Parathyroid adenoma (tissue), 2 donors: ENCODE measurements around the gene FAM135A.

Experiments
- H2AFZ ChIP-seq: fragments of 300-600 bp; sonication (generic); one replicate; pipeline ENCODE4 v1.7.0; 2017; ENCODE audit warnings: antibody characterized with exemption, mild to moderate bottlenecking
- H3K27ac ChIP-seq: fragments of 300-600 bp; sonication (generic); one replicate; pipeline ENCODE4 v1.7.0; 2017
- H3K27me3 ChIP-seq: fragments of 300-600 bp; sonication (generic); one replicate; pipeline ENCODE4 v1.7.0; 2017; ENCODE audit warnings: low read length; ENCODE audit not compliant: control insufficient read depth, insufficient read depth
- H3K36me3 ChIP-seq: fragments of 300-600 bp; sonication (generic); one replicate; pipeline ENCODE4 v1.7.0; 2017; ENCODE audit warnings: low read length; ENCODE audit not compliant: control insufficient read depth, insufficient read depth
- H3K4me1 ChIP-seq: fragments of 300-600 bp; sonication (generic); one replicate; pipeline ENCODE4 v1.7.0; 2017; ENCODE audit warnings: control low read depth
- H3K4me2 ChIP-seq: fragments of 300-600 bp; sonication (generic); one replicate; pipeline ENCODE4 v1.7.0; 2017; ENCODE audit warnings: low read length
- H3K4me3 ChIP-seq: fragments of 300-600 bp; sonication (generic); one replicate; pipeline ENCODE4 v1.7.0; 2017; ENCODE audit warnings: low read depth, low read length
- H3K79me2 ChIP-seq: fragments of 300-600 bp; sonication (generic); one replicate; pipeline ENCODE4 v1.7.0; 2017; ENCODE audit warnings: control low read depth
- H3K9ac ChIP-seq: fragments of 300-600 bp; sonication (generic); one replicate; pipeline ENCODE4 v1.7.0; 2017; ENCODE audit warnings: mild to moderate bottlenecking
- H3K9me3 ChIP-seq: fragments of 300-600 bp; sonication (generic); one replicate; pipeline ENCODE4 v1.7.0; 2017; ENCODE audit warnings: low read length; ENCODE audit not compliant: control insufficient read depth
- TF ChIP-seq, protein P1 (sequence below): fragments of 300-600 bp; sonication (generic); IDR thresholded peaks from one replicate; pipeline ENCODE4 v1.7.0; 2017; ENCODE audit warnings: antibody characterized with exemption, mild to moderate bottlenecking
- donor health status: primary hyperparathyroidism.

FAM135A gene

DNA sequence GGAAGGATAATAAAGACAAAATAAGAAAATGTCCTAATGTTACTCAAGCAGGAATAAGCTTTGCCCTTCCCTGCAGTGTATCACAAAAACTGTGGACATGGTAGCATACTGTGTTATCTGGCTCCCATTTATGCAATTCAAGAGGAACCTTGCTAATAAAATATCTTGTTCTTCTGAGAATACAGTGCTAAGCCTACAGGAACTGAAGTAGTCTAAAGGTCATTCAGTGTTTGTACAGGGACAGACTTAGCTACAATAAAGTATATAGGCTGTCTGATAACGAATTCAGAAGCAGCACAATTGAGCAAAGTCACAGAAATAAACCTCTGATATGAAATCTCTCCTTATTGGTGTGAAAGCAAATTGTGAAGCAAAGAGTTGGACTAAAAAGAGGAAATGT, 93.9 kb downstream of the FAM135A start:
- Histone ChIP-seq H2AFZ (no peak overlapping the region), H3K9ac (no peak overlapping the region), H3K36me3 (no peaks in the 10 kb centered on the region), H3K4me3 (no peak overlapping the region), H3K27ac (no peak overlapping the region), H3K27me3 (no peaks in the 10 kb centered on the region), H3K4me1 (no peaks in the 10 kb centered on the region), H3K4me2 (no peak overlapping the region), H3K9me3 (no peaks in the 10 kb centered on the region), H3K79me2 (no peaks in the 10 kb centered on the region)
- TF ChIP-seq, protein P1, sequence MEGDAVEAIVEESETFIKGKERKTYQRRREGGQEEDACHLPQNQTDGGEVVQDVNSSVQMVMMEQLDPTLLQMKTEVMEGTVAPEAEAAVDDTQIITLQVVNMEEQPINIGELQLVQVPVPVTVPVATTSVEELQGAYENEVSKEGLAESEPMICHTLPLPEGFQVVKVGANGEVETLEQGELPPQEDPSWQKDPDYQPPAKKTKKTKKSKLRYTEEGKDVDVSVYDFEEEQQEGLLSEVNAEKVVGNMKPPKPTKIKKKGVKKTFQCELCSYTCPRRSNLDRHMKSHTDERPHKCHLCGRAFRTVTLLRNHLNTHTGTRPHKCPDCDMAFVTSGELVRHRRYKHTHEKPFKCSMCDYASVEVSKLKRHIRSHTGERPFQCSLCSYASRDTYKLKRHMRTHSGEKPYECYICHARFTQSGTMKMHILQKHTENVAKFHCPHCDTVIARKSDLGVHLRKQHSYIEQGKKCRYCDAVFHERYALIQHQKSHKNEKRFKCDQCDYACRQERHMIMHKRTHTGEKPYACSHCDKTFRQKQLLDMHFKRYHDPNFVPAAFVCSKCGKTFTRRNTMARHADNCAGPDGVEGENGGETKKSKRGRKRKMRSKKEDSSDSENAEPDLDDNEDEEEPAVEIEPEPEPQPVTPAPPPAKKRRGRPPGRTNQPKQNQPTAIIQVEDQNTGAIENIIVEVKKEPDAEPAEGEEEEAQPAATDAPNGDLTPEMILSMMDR, result no peak

DNA sequence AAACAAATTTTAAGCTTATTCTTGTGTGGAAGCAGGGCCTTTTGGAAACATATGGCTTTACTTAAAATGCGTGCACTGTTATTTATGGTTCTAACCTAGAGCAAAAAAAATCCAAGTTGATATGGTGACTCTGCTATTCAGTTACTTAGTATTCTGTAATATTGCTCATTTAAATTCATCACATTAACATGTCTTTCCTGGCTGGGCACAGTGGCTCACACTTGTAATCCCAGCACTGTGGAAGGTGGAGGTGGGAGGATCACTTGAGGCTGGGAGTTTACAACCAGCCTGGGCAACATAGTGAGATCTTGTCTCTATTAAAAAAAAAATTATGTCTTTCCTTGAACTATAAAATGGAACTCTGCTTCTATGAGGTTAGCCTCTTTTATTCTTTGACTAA, 95.6 kb downstream of the FAM135A start:
- Histone ChIP-seq H3K79me2 (no peaks in the 10 kb centered on the region), H2AFZ (no peak overlapping the region), H3K27me3 (no peaks in the 10 kb centered on the region), H3K9me3 (no peaks in the 10 kb centered on the region), H3K36me3 (no peaks in the 10 kb centered on the region), H3K27ac (no peak overlapping the region), H3K4me3 (no peak overlapping the region), H3K4me2 (no peak overlapping the region), H3K9ac (no peak overlapping the region), H3K4me1 (no peaks in the 10 kb centered on the region)
- TF ChIP-seq, protein P1, result no peak

DNA sequence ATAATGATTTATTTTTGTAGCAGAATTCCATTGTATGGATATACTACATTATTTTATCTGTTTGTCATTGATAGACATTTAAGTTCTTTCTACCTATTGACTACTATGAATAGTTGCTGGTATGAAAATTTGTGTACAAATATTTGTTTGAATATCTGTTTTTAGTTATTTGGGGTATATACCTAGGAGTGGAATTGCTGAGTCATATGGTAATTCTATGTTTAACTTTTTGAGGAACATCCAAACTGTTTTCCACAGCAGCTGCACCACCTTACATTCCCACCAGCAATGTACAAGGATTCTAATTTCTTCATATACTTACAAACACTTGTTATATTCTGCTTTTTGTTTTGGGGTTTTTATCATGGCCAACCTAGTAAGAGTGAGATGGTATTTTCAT, 97.3 kb downstream of the FAM135A start:
- no peaks in the 10 kb centered on the region for H3K36me3 ChIP-seq
- H3K4me3 ChIP-seq, result no peak overlapping the region
- H3K79me2 ChIP-seq, result no peaks in the 10 kb centered on the region
- TF ChIP-seq, protein P1, result no peak
- H3K4me2 ChIP-seq, result no peak overlapping the region
- no peaks in the 10 kb centered on the region for H3K9me3 ChIP-seq
- no peak overlapping the region for H3K27ac ChIP-seq
- H3K27me3 ChIP-seq, result no peaks in the 10 kb centered on the region
- H3K9ac ChIP-seq, result no peak overlapping the region
- no peak overlapping the region for H2AFZ ChIP-seq
- no peaks in the 10 kb centered on the region for H3K4me1 ChIP-seq

DNA sequence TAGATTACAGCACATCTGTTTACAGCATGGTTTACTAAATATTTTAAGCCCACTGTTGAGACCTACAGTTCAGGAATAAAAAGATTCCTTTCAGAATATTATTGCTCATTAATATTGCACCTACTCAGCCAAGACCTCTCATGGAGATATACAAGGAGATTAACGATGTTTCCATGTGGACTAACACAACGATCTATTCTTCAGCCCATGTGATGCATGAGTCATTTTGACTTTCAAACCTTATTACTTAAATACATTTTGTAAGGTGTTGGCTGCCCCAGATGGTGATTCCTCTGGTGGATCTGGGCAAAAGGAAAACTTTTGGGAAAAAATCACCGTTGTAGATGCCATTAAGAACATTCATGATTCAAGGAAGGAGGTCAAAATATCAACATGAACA, 105.4 kb downstream of the FAM135A start:
- no peaks in the 10 kb centered on the region for H3K4me1 ChIP-seq
- H3K9ac ChIP-seq, result no peak overlapping the region
- H3K9me3 ChIP-seq, result no peaks in the 10 kb centered on the region
- no peaks in the 10 kb centered on the region for H3K79me2 ChIP-seq
- no peaks in the 10 kb centered on the region for H3K27me3 ChIP-seq
- H3K4me2 ChIP-seq, result no peak overlapping the region
- H3K36me3 ChIP-seq, result no peaks in the 10 kb centered on the region
- no peak overlapping the region for H2AFZ ChIP-seq
- H3K27ac ChIP-seq, result no peak overlapping the region
- TF ChIP-seq, protein P1, result no peak
- H3K4me3 ChIP-seq, result no peak overlapping the region

DNA sequence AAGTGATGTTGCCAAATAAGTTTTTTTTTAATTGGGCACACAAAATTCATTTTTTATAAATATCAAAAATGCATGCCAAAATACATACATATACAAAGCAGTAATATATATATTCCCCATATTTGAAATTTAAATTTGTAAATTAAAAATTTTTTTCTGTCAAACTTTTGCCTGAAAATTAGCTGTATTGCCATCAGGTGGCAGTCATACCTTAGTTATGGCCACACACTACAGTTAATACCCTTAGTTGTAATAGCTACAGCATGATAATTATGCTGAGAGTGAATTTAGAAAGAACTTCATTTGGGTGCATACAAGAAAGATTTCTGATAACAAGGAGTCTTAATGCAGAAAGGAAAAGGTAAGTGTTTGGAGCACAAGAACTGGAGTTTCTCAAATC, 107.3 kb downstream of the FAM135A start:
- Histone ChIP-seq H2AFZ (no peak overlapping the region), H3K4me3 (no peak overlapping the region), H3K79me2 (no peaks in the 10 kb centered on the region), H3K36me3 (no peaks in the 10 kb centered on the region), H3K9ac (no peak overlapping the region), H3K27ac (no peak overlapping the region), H3K4me2 (no peak overlapping the region), H3K4me1 (no peaks in the 10 kb centered on the region), H3K27me3 (no peaks in the 10 kb centered on the region), H3K9me3 (no peaks in the 10 kb centered on the region)
- TF ChIP-seq, protein P1, result no peak
